AG09309 (cell line): Measurements from ENCODE around the gene OCRL.
"Not testable (repeated sequence)": the region's sequence is repeated elsewhere in the genome, so short reads cannot be mapped to it uniquely, and the experiment has no call there.

ENCODE experiments used
- DNase-seq: peaks from one replicate; pipeline ENCODE4 v3.0.0-alpha.2; 2010; ENCODE audit warnings: low read depth
- H3K4me3 ChIP-seq: 2 replicates; pipeline ENCODE4 v1.5.1; 2011; ENCODE audit warnings: mild to moderate bottlenecking, low read depth, low read length, moderate library complexity; ENCODE audit not compliant: control insufficient read depth
- TF ChIP-seq, protein P1 (sequence below): IDR thresholded peaks from 2 replicates; pipeline ENCODE4 v1.5.1; 2011; ENCODE audit warnings: mild to moderate bottlenecking, low read depth, low read length, inconsistent platforms; ENCODE audit not compliant: insufficient read depth, control insufficient read depth; ENCODE audit errors: missing control alignments

OCRL gene

DNA sequence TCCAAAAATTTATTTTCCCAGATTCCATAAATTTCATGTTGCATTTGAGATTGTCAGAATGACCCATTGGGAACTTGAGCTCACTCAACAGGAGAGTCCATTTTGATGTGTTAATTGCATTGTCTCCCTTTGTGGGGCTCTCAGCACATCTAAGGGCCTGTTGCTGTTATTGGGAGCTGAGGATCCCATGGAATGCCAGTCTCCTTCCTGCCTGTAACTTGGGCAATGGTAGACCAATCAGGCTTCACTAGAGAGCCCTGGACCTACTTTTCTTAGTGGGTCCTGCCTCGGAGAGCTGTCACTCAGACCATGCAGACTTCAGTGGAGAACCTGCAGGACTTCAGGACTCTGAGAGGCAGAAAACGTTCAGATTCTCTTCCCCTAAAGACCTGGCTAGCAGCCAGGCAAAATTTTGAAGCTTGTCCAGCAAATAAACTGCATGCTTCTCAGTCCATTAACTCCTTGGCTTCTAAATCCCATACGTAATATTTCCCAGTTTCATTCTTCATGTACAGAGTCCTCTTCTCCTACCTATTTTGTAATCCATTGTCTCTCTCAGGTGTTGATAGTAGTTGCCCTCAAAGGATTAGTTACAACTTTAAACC, 25.1 kb downstream of the OCRL start:
- no peak overlapping the region for H3K4me3 ChIP-seq
- TF ChIP-seq, protein P1, sequence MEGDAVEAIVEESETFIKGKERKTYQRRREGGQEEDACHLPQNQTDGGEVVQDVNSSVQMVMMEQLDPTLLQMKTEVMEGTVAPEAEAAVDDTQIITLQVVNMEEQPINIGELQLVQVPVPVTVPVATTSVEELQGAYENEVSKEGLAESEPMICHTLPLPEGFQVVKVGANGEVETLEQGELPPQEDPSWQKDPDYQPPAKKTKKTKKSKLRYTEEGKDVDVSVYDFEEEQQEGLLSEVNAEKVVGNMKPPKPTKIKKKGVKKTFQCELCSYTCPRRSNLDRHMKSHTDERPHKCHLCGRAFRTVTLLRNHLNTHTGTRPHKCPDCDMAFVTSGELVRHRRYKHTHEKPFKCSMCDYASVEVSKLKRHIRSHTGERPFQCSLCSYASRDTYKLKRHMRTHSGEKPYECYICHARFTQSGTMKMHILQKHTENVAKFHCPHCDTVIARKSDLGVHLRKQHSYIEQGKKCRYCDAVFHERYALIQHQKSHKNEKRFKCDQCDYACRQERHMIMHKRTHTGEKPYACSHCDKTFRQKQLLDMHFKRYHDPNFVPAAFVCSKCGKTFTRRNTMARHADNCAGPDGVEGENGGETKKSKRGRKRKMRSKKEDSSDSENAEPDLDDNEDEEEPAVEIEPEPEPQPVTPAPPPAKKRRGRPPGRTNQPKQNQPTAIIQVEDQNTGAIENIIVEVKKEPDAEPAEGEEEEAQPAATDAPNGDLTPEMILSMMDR, result no peak
- no peak for DNase-seq

- DNase-seq, result no peak
- H3K4me3 ChIP-seq, result no peak overlapping the region
- TF ChIP-seq, protein P1, result no peak
These were observed 26.0 kb downstream of the OCRL start for GRCh38 chrX:129566073-129566472.

DNA sequence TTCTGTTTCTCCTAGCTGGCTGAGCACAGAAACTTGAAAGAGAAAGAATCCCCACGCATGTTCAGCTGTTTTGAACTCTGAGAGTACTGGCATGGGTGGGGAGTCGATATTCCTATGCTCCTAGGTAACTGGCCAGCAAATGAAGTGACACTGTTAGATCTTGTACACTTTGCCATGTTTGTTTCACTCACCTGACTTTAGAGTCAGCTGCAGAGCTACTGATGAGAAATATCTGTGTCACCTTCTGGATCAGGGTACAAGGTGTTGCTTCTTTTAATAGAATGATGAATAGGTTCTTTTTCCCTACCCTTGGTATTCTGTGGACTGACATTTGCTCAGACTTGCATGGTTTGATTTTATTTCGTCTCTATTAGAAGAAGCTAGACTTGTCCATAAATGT, 28.3 kb downstream of the OCRL start:
- no peak overlapping the region for H3K4me3 ChIP-seq
- DNase-seq, result no peak
- TF ChIP-seq, protein P1, result no peak

DNA sequence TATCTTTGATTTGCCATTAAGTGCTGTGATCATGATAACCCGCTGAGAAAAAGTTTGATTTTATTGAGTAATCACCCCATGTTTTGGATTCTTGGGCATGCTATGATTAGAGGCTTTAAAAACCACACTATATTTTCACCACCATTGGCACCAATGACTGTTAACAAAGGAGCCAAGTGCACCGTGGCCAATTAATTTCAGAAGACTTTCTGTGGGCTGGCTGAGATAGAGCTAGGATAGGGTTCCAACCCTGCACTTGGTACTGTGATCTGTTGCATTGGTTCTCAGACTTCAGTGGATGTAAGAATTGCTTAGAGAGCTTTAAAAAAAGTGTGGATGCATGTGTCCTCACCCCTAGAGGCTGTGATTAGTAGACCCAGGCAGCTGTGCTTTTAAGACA, 32.4 kb downstream of the OCRL start:
- no peak for DNase-seq
- H3K4me3 ChIP-seq, result no peak overlapping the region
- TF ChIP-seq, protein P1, result no peak

DNA sequence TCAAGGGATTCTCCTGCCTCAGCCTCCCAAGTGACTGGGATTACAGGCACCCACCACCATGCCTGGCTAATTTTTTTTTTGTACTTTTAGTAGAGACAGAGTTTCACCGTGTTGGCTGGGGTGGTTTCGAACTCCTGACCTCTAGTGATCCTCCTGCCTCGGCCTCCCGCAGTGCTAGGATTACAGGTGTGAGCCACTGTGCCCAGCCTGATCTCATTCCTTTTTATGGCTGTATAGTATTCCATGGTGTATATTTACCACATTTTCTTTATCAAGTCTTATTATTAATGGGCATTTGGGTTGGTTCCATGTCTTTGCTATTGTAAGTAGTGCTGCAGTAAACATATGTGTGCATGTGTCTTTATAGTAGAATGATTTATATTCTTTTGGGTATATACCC, 33.6 kb downstream of the OCRL start:
- H3K4me3 ChIP-seq, DNase-seq: not testable (repeated sequence)

GRCh38 chrX:129574214-129574613, 34.2 kb downstream of the OCRL start:
- TF ChIP-seq, protein P1, result no peak
- no peak for DNase-seq
- H3K4me3 ChIP-seq, result no peak overlapping the region

GRCh38 chrX:129576539-129576938, 36.5 kb downstream of the OCRL start:
- no peak overlapping the region for H3K4me3 ChIP-seq
- no peak for DNase-seq
- TF ChIP-seq, protein P1, result no peak
